Stimulated activated CD4-positive, alpha-beta T cell treated with anti-CD3 and anti-CD28 coated beads, Interleukin-4, amount 100 ng/mL, for 1 hour (primary cell): ENCODE results near the gene KIAA1217.

ENCODE experiments used
- DNase-seq: peaks from one replicate; pipeline ENCODE4 v3.0.0-alpha.2; 2020

The KIAA1217 gene

GRCh38 chr10:24210501-24210900 lies 1.6 kb downstream of the KIAA1217 start:
- no peak for DNase-seq

- no peak for DNase-seq
Observed at GRCh38 chr10:24213266-24213665, 4.3 kb downstream of the KIAA1217 start.

GRCh38 chr10:24213881-24214280 lies 4.9 kb downstream of the KIAA1217 start:
- DNase-seq, result no peak

DNA sequence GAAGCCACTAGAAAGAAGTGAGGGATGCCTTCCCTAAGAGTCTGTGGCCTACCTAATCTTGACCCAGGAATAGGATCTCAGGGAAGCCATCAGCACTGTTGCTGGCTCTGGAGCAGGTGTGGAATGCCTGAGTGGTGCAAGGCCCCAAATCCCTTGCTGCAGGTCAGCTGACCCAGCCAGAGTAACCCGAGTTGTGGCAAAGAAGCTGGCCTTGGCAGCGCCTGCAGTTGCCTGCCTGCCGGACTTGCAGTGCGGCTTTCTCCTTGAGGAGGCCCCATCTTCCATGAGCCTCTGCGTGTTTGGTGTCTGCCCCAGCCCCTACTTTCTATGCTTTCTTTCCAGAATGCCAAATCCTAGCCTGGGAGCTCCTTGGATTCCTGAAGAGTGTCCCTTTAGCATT lies 5.8 kb downstream of the KIAA1217 start:
- DNase-seq, result no peak

GRCh38 chr10:24215196-24215595 lies 6.3 kb downstream of the KIAA1217 start:
- DNase-seq, result no peak

DNA sequence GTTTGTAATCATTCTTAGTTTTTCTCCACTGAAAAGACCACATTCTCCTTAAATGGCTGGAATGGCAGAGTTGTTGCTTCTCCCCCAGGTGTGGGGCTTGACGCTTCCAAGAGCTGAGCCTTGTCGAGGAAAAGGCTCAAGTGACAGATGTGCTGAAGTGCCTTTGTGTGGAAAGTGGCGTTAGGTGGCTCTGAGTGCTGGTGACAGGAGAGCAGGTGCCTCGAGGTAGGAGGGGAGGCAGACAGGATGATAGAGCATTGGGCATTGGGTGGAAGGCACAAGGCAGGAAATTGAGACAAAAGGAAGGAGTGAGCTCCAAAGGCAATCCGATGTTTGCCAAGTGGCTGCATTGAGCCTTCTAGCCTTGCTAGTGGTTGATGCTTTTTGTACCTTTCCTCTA lies 6.7 kb downstream of the KIAA1217 start:
- no peak for DNase-seq

- no peak for DNase-seq
Observed at GRCh38 chr10:24219963-24220362, 11.0 kb downstream of the KIAA1217 start.

DNA sequence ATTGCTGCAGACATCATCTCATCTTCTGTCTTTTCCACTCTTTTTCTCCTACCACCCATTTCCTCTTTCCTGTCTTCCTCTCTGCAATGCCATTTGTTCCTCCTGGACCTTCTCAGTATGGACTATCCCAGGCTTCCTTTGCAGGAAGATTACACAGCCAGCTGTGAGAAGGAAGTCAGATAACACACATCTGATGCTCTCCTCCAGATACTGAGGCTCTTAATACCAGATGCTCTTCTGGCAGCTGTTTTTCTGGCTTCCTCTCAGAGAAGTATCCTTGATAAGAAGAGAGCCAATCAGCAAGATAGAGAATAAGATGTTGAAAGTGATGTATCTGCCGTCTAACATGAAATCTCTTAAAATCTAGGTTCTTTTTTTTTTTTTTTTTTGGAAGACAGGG lies 14.4 kb downstream of the KIAA1217 start:
- DNase-seq, result no peak

- DNase-seq, result no peak
Observed at GRCh38 chr10:24223953-24224352, 15.0 kb downstream of the KIAA1217 start.

DNA sequence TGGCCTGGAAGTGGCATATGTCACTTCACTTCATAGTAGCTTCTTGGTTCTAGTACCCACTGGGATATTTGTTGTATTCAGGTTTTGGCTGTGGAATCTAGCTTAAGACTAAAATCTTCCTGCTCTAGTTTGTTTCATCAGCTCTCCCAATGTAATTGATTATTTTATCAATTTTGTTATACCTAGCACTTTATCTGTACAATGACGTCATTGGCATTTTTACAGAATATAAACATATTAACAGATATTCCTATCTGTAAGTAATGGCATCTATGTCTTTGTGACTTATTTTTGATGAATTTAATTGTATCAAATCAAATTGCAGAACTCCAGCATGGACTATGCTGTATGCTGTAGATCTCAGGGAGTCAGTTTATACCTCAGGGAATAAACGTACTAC lies 19.7 kb downstream of the KIAA1217 start:
- DNase-seq, result no peak

- no peak for DNase-seq
Observed at GRCh38 chr10:24229909-24230308, 21.0 kb downstream of the KIAA1217 start.

DNA sequence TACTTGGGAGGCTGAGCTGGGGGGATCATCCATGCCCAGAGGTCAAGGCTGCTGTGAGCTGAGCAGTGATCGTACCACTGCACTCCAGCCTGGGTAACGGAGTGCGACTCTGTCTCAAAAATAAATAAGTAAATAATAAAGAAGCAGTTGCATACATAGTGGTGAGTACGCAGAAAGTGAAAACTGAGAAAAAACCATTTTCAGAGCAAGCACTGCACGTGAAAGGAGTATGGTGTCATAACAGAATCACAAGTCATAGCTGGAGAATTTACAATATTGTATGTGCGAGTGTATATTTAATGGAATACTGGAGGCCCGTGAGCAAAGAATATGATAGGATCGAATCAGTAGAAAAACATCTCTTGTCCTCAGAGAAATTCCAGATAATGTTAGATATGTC lies 22.3 kb downstream of the KIAA1217 start:
- no peak for DNase-seq

DNA sequence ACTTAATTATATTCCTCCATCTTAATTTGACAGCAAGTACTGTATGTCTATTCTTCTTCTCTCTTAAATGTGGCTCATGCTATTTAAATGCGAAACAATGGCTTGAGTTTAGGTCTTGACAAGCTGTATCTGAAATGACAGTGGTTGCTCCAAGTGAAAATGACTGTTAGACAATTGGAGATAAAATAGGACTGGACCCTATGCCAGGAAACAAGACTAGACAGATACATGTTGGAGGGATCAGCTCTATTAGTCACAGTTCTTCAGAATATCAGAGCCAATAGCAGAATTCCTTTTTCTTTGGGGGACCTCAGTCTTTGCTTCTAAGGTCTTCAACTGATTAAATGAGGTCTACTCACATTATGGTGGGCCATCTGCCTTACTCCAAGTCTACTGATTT lies 25.8 kb downstream of the KIAA1217 start:
- DNase-seq, result no peak

GRCh38 chr10:24235471-24235870 lies 26.5 kb downstream of the KIAA1217 start:
- DNase-seq, result no peak

DNA sequence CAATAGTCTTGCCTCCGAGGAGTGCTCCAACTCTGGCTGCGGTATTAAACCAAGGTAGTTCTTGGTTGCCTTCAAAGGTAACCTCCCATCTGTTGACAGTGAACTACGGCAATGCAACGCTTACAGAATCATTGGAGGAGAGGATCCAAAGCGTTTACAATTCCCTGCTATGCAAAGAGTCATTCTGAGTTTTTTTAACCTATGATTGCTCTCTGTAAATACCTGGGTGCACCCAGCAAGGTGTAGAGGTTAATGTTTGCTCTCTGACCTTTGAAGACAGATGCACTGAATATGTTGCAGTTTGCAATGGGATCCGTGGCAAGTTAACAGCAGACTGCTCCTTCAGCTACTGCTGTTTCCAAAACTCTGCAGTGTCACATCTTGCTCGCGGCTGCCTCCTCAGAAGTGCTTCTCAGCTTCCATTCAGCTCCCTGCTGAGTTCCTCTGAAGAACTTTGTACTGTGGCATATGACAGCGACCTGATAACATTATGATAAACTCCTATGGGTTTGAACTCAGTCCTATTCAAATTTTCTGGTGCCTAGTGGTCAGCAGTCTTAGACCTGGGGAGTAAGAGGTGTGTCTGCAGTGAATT lies 29.0 kb downstream of the KIAA1217 start:
- no peak for DNase-seq

GRCh38 chr10:24238519-24239247 lies 29.7 kb downstream of the KIAA1217 start:
- DNase-seq, result no peak

- DNase-seq, result no peak
Observed at GRCh38 chr10:24239289-24240040, 30.5 kb downstream of the KIAA1217 start.

DNA sequence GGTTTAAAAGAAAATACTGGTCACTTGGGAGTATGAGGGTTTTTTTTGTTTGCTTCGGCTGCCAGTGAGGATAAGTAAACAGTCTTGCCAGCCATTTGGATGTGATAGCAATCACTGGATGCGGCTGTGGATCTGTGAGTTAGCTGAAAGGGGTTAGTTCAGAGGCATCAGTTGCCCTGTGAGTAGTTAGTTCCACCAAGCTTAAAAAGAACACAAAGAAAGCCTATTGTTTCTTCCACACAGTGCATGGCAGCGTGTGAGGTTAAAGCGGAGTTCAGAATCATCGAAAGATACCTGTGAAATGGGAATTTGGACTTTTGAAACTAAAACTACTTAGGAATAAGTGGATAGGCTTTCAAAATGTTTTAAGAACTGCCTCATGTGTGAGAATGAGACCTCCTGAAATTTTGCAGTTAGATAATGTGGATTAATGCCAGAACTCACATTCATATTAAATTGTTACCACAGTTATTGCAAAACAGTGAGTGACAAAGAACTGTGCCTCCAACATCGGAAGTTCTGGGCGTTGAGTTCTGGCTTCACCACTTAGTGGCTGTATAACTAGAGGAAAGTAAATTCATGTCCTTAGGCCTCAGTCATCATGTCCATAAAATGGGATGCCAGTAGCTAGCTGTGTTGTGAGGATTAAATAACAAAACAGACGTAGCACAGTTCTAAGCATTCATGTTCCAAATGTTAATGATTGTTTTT lies 31.3 kb downstream of the KIAA1217 start:
- no peak for DNase-seq

DNA sequence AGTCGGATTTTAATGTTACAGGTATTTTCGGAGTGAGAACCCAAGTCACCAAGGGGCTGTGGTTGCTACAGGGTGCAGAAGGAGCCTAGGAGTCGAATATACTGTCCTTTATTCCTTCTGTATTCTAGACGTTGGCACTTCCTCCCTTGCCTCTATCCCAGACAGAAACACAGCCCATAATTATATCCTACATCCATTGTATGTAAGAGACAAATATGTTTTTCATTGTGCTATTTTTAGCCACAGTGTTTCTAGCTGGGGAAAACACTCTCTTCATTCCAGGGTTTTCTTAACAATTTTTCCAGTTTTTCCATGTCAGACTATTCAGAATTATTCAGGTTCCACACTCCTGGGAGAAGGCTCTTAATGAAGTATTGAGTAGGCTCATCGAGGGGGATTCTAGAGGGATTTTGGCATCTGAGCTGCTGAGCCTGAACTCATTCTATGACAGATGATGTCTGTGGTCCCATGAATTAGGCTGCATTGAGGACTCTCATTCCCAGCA lies 32.6 kb downstream of the KIAA1217 start:
- DNase-seq, result no peak

GRCh38 chr10:24242562-24242961 lies 33.6 kb downstream of the KIAA1217 start:
- DNase-seq, result no peak

- no peak for DNase-seq
Observed at GRCh38 chr10:24246365-24246764, 37.4 kb downstream of the KIAA1217 start.

DNA sequence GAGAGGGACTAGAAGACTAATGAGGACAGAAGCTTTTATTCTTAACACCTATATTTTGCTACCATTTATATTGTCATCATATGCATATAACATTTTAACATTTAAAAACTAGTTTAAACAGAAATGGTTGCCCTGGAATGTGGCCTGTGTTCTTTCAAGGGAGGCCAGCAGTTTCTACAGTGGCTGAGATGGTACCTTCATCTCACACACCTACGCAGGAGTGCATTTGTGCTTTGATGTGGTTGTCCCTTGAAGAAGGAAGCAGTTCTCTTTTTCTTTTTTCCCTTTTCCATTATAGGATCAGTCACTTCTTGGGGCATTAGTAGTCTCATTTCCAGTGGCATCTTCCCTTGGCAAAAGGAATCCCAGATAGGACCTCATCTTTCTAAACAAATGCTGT lies 38.9 kb downstream of the KIAA1217 start:
- no peak for DNase-seq

GRCh38 chr10:24249829-24250415 lies 41.0 kb downstream of the KIAA1217 start:
- DNase-seq, result no peak
